ENCODE results near the gene BOC.

BOC gene

GRCh38 chr3:113223475-113224281 lies 12.3 kb downstream of the BOC start:
- DNase-seq (ENCODE audit: low spot score) = no peak

- no peak for DNase-seq (ENCODE audit: low spot score)
These were observed 13.9 kb downstream of the BOC start for GRCh38 chr3:113225286-113225685.

DNA sequence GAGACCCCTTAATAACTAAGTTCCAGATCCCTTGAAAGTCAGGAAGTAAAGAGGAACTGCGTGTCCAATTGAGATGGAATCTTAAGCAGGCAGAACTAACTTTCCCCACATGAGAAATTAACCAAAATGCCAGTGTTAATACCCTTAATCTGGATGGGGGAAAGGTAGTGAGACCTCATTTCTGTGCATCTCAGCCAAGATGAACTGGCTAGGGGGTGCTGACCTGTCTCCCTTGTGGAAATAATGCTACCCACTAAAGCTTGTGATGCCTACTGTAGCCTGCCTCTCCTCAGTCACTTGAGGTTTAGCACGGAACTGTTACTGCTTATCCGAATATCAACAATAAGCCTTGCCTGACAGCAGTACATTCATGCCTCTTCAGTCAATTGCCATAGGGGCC lies 15.1 kb downstream of the BOC start:
- no peak for DNase-seq (ENCODE audit: low spot score)

DNA sequence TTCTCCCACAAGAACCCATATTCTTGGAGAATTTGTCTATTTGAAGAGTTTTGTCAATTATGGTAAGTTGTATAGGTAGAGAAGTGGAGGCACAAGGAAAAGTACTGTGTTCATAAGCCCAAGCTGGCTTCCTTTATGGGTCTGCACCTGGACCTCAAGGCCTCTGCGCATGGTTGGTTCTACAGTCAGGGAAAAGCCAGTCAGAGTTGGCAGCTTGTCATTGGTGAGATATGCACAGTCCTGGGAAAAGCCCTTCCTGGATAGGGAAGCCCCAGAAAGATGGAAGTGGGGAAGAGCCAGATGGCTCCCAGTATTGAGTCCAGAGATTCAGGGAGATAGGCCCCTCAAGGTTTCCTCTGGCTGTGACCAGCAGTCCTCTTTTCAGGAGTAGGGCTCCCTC lies 15.8 kb downstream of the BOC start:
- no peak for DNase-seq (ENCODE audit: low spot score)

GRCh38 chr3:113228498-113229286 lies 17.3 kb downstream of the BOC start:
- DNase-seq (ENCODE audit: low spot score) = peak; percentile 47

DNA sequence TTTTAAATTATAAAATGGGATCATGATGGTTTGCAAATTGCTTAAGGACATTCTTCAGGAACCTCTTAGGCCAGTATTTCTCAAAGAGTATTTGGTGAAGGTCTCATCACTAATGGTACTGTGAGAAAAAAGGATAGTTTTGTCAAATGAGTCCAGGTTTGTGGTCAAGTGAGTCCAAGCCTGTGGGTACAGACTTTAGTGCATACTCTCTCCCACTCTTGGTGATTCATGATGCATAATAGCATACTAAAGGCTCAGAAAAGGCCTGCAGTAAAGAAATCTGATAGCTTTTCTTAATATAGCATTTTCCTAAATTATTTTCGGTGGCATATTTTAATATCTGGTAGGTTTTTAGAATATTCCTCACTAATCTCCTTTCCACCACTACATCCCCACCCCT lies 20.0 kb downstream of the BOC start:
- DNase-seq (ENCODE audit: low spot score) = no peak

DNA sequence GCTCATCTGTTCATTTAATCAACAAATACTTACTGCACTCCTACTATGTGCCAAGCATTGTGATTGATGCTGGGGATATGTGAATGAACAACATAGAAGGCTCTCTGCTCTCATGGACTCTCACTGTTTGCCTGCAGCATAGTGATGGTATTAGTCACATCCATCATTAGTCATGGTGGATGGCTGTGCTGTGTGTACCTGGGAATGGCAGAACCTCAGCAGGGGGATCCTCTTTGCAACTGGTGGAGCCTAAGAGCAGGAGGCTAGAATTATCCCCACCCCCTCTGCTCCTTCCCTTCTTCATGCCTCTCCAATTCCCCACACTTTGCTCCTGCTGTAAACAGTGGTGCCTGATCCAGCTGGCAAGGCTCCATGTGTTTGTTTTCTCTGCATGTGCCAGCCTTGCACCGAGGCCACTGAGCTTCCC lies 20.5 kb downstream of the BOC start:
- peak; percentile 67 for DNase-seq (ENCODE audit: low spot score)

DNA sequence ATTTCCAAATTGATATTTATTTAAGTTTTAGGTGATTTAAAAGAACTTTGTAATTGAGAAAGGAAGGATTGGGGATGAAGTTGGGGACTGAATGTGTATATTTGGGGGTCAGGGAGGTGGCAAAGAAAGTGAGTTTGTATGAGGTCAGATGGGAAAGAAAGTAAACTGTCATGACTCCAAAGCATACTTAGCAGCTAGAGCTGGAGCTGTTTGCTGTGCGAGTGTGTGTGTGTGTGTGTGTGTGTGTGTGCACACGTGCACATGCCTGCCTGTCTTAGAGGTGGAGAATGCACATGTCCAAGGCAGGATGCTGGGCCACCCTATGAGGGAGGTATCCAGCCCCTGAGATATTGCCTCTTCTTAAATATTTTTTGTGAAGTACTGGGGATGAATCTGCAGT lies 21.0 kb downstream of the BOC start:
- no peak for DNase-seq (ENCODE audit: low spot score)

- no peak for DNase-seq (ENCODE audit: low spot score)
These were observed 22.1 kb downstream of the BOC start for GRCh38 chr3:113233497-113233896.

DNA sequence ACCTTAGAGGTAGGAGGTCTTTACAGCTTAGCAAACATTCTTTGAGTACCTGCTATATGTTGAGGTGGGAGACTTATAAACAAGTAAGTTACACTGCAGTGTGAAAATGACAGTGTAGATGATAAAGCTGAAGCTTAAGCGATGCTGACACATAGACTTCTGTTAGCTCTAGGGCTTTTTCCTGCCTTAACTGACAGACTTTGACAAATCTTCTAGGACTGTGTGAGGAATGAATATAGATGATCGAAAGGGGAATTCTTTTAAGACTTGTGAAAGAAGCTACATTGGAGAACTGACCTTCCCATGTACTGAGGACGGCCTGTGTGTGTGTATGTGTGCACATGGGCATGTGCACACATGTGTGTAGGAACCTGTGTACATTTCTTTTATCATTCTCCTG lies 22.7 kb downstream of the BOC start:
- DNase-seq (ENCODE audit: low spot score) = no peak

- DNase-seq (ENCODE audit: low spot score) = no peak
These were observed 23.4 kb downstream of the BOC start for GRCh38 chr3:113234688-113235260.

DNA sequence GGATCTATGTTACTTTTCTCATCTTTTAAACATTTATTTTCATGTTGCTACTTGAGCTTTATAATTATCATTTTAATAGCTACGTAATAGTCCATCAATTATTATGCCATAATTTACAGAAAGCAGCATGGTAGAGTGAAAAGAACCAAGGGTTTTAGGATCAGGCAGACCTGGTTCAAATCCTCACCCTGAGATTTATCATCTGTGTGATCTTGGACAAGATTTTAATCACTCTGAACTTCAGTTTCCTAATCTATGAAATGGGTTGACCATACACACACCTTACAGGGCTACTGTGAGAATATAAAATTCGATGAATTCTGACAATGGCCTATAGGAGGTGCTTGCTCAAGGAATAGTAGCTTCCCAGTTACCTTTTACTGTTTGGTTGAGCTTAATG lies 27.1 kb downstream of the BOC start:
- no peak for DNase-seq (ENCODE audit: low spot score)

GRCh38 chr3:113240841-113241240 lies 29.5 kb downstream of the BOC start:
- DNase-seq (ENCODE audit: low spot score) = no peak

GRCh38 chr3:113241292-113242095 lies 30.1 kb downstream of the BOC start:
- peak; percentile 55 for DNase-seq (ENCODE audit: low spot score)

DNA sequence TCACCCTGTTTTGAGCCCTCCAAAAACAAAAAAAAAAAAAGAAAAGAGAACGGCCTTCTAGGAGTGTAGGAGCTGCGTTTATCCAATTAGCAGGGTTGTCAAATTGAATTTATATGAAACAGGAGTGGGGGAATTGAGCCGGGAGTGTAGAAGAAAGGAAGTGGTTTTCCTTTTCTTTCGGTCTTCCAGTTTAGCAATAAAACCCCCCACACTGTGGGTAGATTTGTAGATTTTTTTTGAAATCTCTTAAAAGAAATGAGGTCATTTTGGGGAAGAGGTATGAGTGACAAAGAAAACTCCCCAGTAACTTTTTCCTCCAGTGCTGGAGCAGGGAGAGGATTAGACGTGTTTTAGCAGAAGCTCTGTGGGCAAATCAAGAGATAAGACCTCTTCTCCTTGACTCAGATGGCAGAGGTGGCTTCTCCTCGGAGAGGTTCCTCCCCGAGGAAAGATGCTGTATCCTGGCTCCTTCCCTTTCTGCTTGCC lies 30.8 kb downstream of the BOC start:
- DNase-seq (ENCODE audit: low spot score) = no peak

- no peak for DNase-seq (ENCODE audit: low spot score)
These were observed 31.7 kb downstream of the BOC start for GRCh38 chr3:113243071-113243470.

GRCh38 chr3:113243846-113244245 lies 32.5 kb downstream of the BOC start:
- DNase-seq (ENCODE audit: low spot score) = no peak

GRCh38 chr3:113245761-113246161 lies 34.4 kb downstream of the BOC start:
- no peak for DNase-seq (ENCODE audit: low spot score)

DNA sequence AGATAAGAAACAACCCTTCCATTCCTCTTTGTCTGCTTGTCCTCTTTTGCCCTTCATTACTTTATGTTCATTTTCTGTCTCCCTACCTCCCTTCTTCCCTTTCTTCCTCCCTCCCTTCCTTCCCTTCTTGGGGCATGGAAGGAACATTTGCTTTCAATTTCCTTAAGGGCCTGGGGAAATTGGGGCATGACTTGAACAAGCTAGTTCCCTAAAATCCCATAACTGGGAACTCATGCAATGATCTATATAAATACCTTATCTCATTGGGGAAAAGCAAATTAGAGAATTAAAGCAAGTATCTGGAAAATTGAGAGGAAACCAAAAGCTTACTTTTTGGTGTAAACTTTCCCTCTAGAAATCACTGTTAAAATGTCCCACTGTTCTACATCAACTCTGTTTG lies 35.7 kb downstream of the BOC start:
- no peak for DNase-seq (ENCODE audit: low spot score)

- DNase-seq (ENCODE audit: low spot score) = no peak
These were observed 36.5 kb downstream of the BOC start for GRCh38 chr3:113247675-113248458.

DNA sequence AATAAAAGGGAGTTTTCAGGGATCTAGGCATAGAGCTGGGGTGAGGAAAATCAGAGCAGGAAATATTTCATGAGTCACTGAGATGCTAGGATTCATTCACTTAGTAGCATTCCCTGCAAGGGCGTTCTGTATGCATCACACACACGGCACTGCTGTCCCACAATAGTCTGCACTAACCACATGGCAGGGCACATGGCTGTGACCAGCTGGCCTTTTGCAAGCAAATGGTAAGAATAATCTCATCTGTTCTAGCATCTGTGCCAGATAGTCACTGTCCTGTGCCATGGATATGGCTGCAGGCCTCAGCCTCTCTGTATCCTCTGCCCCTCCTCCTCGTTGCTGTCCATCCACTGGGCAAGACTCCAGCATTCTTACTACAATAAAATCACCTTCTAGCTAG lies 37.8 kb downstream of the BOC start:
- DNase-seq (ENCODE audit: low spot score) = no peak
